Loucy (cell line): Measurements from ENCODE around the gene BCL2.

ENCODE experiments used
- H2AFZ ChIP-seq: fragments of 200-600 bp; sonication (generic); 2 replicates; pipeline ENCODE4 v1.6.0; 2016; ENCODE audit warnings: antibody characterized with exemption, mild to moderate bottlenecking, low read length, moderate library complexity
- H3F3A ChIP-seq: fragments of 200-600 bp; 2 replicates; pipeline ENCODE4 v1.6.0; 2016; ENCODE audit warnings: antibody characterized with exemption, low read depth, mild to moderate bottlenecking
- H3K27me3 ChIP-seq: fragments of 200-600 bp; sonication (generic); 2 replicates; pipeline ENCODE4 v1.6.1; 2014; ENCODE audit warnings: low read length, mild to moderate bottlenecking; ENCODE audit not compliant: insufficient read depth, poor library complexity, severe bottlenecking
- H3K36me3 ChIP-seq: fragments of 200-600 bp; sonication (generic); 2 replicates; pipeline ENCODE4 v1.6.1; 2016; ENCODE audit warnings: low read length; ENCODE audit not compliant: insufficient read depth
- H3K4me1 ChIP-seq: fragments of 200-600 bp; sonication (generic); 2 replicates; pipeline ENCODE4 v1.5.1; 2014; ENCODE audit warnings: low read length, mild to moderate bottlenecking; ENCODE audit not compliant: insufficient read depth, poor library complexity, severe bottlenecking
- H3K4me2 ChIP-seq: fragments of 200-600 bp; sonication (generic); 2 replicates; pipeline ENCODE4 v1.6.0; 2014; ENCODE audit warnings: antibody characterized with exemption, low read length, low read depth, mild to moderate bottlenecking; ENCODE audit not compliant: poor library complexity, severe bottlenecking
- H3K4me3 ChIP-seq: fragments of 200-600 bp; sonication (generic); 2 replicates; pipeline ENCODE4 v1.5.1; 2014; ENCODE audit warnings: low read length, mild to moderate bottlenecking, mixed read lengths; ENCODE audit not compliant: poor library complexity, severe bottlenecking
- H3K79me2 ChIP-seq: fragments of 200-600 bp; sonication (generic); 2 replicates; pipeline ENCODE4 v1.6.1; 2014; ENCODE audit warnings: low read length; ENCODE audit not compliant: insufficient read depth
- H3K9ac ChIP-seq: fragments of 200-600 bp; sonication (generic); 2 replicates; pipeline ENCODE4 v1.6.0; 2014; ENCODE audit warnings: mild to moderate bottlenecking, low read depth, low read length, moderate library complexity; ENCODE audit not compliant: poor library complexity, severe bottlenecking
- H3K9me2 ChIP-seq: fragments of 200-600 bp; sonication (generic); replicated peaks from 2 replicates; pipeline ENCODE4 v1.6.1; 2016; ENCODE audit warnings: low read depth, low read length, mixed read lengths
- H3K9me3 ChIP-seq: fragments of 200-600 bp; sonication (generic); 2 replicates; pipeline ENCODE4 v1.6.1; 2014; ENCODE audit warnings: mild to moderate bottlenecking, antibody characterized with exemption, low read length, low read depth; ENCODE audit not compliant: insufficient read depth
- H4K20me1 ChIP-seq: fragments of 200-600 bp; sonication (generic); 2 replicates; pipeline ENCODE4 v1.6.0; 2014; ENCODE audit warnings: antibody characterized with exemption, low read length, mild to moderate bottlenecking; ENCODE audit not compliant: insufficient read depth, poor library complexity, severe bottlenecking
- EZH2phosphoT487 ChIP-seq: fragments of 200-600 bp; IDR thresholded peaks from 2 replicates; pipeline ENCODE4 v1.6.1; 2018; ENCODE audit warnings: antibody characterized with exemption, mild to moderate bottlenecking, moderate library complexity, borderline replicate concordance
- TF ChIP-seq, protein P1 (sequence below): fragments of 200-600 bp; sonication (generic); conservative IDR thresholded peaks from 2 replicates; pipeline ENCODE4 v1.5.1; 2014; ENCODE audit warnings: mild to moderate bottlenecking, antibody characterized with exemption, low read length

BCL2 gene

DNA sequence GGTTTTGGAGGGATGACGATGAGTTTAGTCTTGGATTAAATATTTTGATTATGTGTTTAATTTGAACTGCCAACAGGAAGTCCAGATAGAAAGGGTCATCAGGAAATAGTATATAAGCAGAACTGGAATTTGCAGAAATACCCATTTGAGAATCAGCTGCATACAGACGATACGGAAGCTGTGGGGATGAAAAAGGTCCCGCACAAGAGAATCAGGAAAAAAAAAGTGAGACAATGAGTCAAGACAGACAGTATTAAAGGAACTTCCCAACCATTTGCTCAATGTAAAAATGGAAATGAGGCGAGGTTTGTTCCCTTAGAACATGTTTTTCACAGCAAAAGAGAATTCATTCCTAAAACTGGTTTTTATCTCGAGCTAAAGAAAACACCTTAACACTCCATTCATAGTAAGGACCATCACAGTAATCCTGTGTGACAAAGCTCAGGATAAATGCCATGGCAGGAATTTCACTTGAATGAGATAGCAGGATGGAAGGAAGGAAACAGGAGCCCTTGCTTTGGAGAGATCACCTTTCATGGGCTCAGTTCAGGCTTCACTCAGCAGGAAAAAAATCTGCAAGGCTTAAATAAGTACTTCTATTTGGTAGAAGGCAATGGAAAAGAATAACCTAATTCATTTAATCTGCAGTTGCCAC lies 29.3 kb downstream of the BCL2 start:
- H2AFZ ChIP-seq, result no peak overlapping the region
- H3K4me3 ChIP-seq, result no peak overlapping the region
- TF ChIP-seq, protein P1, sequence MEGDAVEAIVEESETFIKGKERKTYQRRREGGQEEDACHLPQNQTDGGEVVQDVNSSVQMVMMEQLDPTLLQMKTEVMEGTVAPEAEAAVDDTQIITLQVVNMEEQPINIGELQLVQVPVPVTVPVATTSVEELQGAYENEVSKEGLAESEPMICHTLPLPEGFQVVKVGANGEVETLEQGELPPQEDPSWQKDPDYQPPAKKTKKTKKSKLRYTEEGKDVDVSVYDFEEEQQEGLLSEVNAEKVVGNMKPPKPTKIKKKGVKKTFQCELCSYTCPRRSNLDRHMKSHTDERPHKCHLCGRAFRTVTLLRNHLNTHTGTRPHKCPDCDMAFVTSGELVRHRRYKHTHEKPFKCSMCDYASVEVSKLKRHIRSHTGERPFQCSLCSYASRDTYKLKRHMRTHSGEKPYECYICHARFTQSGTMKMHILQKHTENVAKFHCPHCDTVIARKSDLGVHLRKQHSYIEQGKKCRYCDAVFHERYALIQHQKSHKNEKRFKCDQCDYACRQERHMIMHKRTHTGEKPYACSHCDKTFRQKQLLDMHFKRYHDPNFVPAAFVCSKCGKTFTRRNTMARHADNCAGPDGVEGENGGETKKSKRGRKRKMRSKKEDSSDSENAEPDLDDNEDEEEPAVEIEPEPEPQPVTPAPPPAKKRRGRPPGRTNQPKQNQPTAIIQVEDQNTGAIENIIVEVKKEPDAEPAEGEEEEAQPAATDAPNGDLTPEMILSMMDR, result no peak
- TF ChIP-seq EZH2phosphoT487, result no peak
- no peaks in the 10 kb centered on the region for H3K9me3 ChIP-seq
- peaks cover 12% of the 10 kb centered on the region for H4K20me1 ChIP-seq
- H3K27me3 ChIP-seq, result no peaks in the 10 kb centered on the region
- H3K36me3 ChIP-seq, result peaks cover 28% of the 10 kb centered on the region; the same call in 1 of the 2 replicates
- H3K79me2 ChIP-seq, result peaks cover 92% of the 10 kb centered on the region
- no peaks in the 10 kb centered on the region for H3F3A ChIP-seq
- H3K9ac ChIP-seq, result no peak overlapping the region
- H3K9me2 ChIP-seq, result no peaks in the 10 kb centered on the region
- no peak overlapping the region for H3K4me2 ChIP-seq
- H3K4me1 ChIP-seq, result no peaks in the 10 kb centered on the region

DNA sequence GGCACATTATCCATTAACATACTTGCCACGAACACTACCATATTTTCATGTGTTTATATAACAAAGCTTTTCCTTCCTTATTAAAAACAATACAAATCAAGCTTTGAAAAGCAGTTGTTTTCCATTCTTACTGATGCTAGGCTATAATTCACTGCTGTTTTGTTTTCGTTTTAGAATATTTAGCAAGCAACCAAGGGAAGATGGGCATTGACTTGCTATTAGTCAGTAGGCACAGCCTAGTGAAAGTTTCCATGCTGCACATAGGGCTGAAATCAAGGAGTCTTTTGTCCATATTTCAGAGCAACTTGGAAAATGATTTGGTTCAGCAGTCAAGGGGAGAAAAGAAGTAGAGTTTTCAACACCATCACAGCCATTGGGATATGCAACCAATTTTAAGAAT lies 31.3 kb downstream of the BCL2 start:
- H3K9me2 ChIP-seq, result no peaks in the 10 kb centered on the region
- H3K79me2 ChIP-seq, result peaks cover 98% of the 10 kb centered on the region
- no peak overlapping the region for H3K4me2 ChIP-seq
- no peaks in the 10 kb centered on the region for H3K4me1 ChIP-seq
- peaks cover 12% of the 10 kb centered on the region for H4K20me1 ChIP-seq
- no peaks in the 10 kb centered on the region for H3K27me3 ChIP-seq
- no peak overlapping the region for H3K9ac ChIP-seq
- no peaks in the 10 kb centered on the region for H3F3A ChIP-seq
- no peaks in the 10 kb centered on the region for H3K9me3 ChIP-seq
- TF ChIP-seq, protein P1, result no peak
- H2AFZ ChIP-seq, result no peak overlapping the region
- H3K36me3 ChIP-seq, result peaks cover 21% of the 10 kb centered on the region; the same call in 1 of the 2 replicates
- no peak overlapping the region for H3K4me3 ChIP-seq

DNA sequence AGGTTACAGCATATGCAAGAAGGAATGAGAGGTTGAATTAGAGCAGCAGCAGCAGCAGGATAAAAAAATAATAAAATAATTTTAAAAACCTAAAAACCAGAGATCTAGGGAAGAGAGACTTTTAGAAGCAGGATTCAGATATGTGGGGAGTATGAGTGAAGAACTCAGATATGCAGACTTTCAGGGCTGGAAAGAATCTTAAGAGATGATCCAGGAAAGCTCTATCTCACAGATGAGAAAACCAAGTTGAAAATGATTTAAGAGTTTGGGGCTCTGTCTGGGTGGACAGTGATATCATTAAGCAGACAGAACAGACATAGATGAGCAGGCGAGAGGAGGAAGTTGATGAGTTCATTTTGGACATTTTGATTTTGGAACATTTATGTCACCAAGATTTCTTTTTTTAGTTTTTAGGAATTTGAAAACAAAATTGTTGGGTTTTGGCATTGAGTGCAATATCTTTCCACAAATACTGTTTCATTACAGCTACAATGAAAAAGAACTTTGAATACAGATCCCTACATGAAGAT lies 31.8 kb downstream of the BCL2 start:
- Histone ChIP-seq H2AFZ (no peak overlapping the region), H3F3A (no peaks in the 10 kb centered on the region), H3K27me3 (no peaks in the 10 kb centered on the region), H3K9me3 (no peaks in the 10 kb centered on the region), H3K4me2 (no peak overlapping the region), H3K4me3 (no peak overlapping the region), H4K20me1 (peaks cover 12% of the 10 kb centered on the region), H3K79me2 (peaks cover 94% of the 10 kb centered on the region), H3K36me3 (peaks cover 15% of the 10 kb centered on the region; the same call in 1 of the 2 replicates), H3K9me2 (no peaks in the 10 kb centered on the region), H3K4me1 (no peaks in the 10 kb centered on the region), H3K9ac (no peak overlapping the region)
- no peak for TF ChIP-seq EZH2phosphoT487
- TF ChIP-seq, protein P1, result no peak
